ENCODE results near the gene MTURN.
A peak's percentile ranks its signal among the peaks of the same experiment; 100 is the strongest.

The MTURN gene

DNA sequence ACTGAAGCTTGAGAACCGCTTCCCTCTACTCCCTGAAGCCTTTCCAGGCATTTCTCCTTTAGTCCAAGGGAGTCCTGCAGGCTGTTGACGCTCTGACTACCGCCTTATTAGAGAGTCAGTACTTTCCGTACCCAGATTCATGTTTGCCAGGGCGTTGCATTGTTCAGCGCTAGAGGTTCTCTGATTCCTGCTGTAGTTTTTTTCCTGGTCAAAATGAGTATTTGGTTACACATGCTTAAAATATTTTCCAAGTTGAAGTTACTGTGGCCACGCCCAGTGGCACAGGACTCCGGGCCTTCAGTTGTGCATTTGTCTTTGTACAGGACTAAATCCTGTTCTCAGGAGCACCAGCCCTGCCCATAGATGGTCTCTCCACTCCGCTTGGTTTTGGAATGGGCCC lies 7.9 kb downstream of the MTURN start:
- TF ChIP-seq PPARA (CRISPR knock-in tag; IDR thresholded peaks at IDR 0.05; ENCODE audit: borderline replicate concordance) (no peak), ARNTL (CRISPR knock-in tag; IDR thresholded peaks at IDR 0.05; ENCODE audit: borderline replicate concordance, low read depth) (no peak), SNAI2 (CRISPR knock-in tag; IDR thresholded peaks at IDR 0.05) (no peak), TCF4 (CRISPR knock-in tag; IDR thresholded peaks at IDR 0.05; ENCODE audit: borderline replicate concordance) (no peak), ISL1 (CRISPR knock-in tag; IDR thresholded peaks at IDR 0.05) (no peak)
- ATAC-seq: peak; percentile 79

GRCh38 chr7:30143748-30144251 lies 9.0 kb downstream of the MTURN start:
- TF ChIP-seq ZC3H10 (CRISPR knock-in tag; IDR thresholded peaks at IDR 0.05): no peak
- TF ChIP-seq BACH2 (CRISPR knock-in tag; IDR thresholded peaks at IDR 0.05; ENCODE audit: borderline replicate concordance): no peak
- TF ChIP-seq CSDC2 (CRISPR knock-in tag; IDR thresholded peaks at IDR 0.05): no peak
- TF ChIP-seq, protein P1, sequence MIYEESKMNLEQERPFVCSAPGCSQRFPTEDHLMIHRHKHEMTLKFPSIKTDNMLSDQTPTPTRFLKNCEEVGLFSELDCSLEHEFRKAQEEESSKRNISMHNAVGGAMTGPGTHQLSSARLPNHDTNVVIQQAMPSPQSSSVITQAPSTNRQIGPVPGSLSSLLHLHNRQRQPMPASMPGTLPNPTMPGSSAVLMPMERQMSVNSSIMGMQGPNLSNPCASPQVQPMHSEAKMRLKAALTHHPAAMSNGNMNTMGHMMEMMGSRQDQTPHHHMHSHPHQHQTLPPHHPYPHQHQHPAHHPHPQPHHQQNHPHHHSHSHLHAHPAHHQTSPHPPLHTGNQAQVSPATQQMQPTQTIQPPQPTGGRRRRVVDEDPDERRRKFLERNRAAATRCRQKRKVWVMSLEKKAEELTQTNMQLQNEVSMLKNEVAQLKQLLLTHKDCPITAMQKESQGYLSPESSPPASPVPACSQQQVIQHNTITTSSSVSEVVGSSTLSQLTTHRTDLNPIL (CRISPR knock-in tag; IDR thresholded peaks at IDR 0.05; ENCODE audit: low read depth): no peak
- no peak for TF ChIP-seq PPARA (CRISPR knock-in tag; IDR thresholded peaks at IDR 0.05; ENCODE audit: borderline replicate concordance)
- no peak for TF ChIP-seq ZFP30 (CRISPR knock-in tag; IDR thresholded peaks at IDR 0.05)
- TF ChIP-seq ZNF8 (CRISPR knock-in tag; IDR thresholded peaks at IDR 0.05): no peak
- TF ChIP-seq CSRNP3 (CRISPR knock-in tag; IDR thresholded peaks at IDR 0.05): no peak
- no peak for TF ChIP-seq POU6F1 (CRISPR knock-in tag; IDR thresholded peaks at IDR 0.05; ENCODE audit: borderline replicate concordance, low read depth)
- TF ChIP-seq ESRRG (CRISPR knock-in tag; IDR thresholded peaks at IDR 0.05): no peak
- no peak for TF ChIP-seq RARB (CRISPR knock-in tag; IDR thresholded peaks at IDR 0.05)
- TF ChIP-seq, protein P2, sequence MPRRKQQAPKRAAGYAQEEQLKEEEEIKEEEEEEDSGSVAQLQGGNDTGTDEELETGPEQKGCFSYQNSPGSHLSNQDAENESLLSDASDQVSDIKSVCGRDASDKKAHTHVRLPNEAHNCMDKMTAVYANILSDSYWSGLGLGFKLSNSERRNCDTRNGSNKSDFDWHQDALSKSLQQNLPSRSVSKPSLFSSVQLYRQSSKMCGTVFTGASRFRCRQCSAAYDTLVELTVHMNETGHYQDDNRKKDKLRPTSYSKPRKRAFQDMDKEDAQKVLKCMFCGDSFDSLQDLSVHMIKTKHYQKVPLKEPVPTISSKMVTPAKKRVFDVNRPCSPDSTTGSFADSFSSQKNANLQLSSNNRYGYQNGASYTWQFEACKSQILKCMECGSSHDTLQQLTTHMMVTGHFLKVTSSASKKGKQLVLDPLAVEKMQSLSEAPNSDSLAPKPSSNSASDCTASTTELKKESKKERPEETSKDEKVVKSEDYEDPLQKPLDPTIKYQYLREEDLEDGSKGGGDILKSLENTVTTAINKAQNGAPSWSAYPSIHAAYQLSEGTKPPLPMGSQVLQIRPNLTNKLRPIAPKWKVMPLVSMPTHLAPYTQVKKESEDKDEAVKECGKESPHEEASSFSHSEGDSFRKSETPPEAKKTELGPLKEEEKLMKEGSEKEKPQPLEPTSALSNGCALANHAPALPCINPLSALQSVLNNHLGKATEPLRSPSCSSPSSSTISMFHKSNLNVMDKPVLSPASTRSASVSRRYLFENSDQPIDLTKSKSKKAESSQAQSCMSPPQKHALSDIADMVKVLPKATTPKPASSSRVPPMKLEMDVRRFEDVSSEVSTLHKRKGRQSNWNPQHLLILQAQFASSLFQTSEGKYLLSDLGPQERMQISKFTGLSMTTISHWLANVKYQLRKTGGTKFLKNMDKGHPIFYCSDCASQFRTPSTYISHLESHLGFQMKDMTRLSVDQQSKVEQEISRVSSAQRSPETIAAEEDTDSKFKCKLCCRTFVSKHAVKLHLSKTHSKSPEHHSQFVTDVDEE (CRISPR knock-in tag; IDR thresholded peaks at IDR 0.05): no peak
- no peak for TF ChIP-seq ISL1 (CRISPR knock-in tag; IDR thresholded peaks at IDR 0.05)
- no peak for TF ChIP-seq OSR1 (CRISPR knock-in tag; IDR thresholded peaks at IDR 0.05)
- no peak for TF ChIP-seq TCF4 (CRISPR knock-in tag; IDR thresholded peaks at IDR 0.05; ENCODE audit: borderline replicate concordance)
- peak; percentile 17; the same call in 2 of the 3 replicates for ATAC-seq

GRCh38 chr7:30144657-30145306 lies 10.0 kb downstream of the MTURN start:
- no peak for ATAC-seq
- TF ChIP-seq ZNF8 (CRISPR knock-in tag; IDR thresholded peaks at IDR 0.05): no peak
- TF ChIP-seq ZFP3 (CRISPR knock-in tag; IDR thresholded peaks at IDR 0.05): no peak
- TF ChIP-seq ZC3H10 (CRISPR knock-in tag; IDR thresholded peaks at IDR 0.05): no peak
- TF ChIP-seq PPARA (CRISPR knock-in tag; IDR thresholded peaks at IDR 0.05; ENCODE audit: borderline replicate concordance): no peak

DNA sequence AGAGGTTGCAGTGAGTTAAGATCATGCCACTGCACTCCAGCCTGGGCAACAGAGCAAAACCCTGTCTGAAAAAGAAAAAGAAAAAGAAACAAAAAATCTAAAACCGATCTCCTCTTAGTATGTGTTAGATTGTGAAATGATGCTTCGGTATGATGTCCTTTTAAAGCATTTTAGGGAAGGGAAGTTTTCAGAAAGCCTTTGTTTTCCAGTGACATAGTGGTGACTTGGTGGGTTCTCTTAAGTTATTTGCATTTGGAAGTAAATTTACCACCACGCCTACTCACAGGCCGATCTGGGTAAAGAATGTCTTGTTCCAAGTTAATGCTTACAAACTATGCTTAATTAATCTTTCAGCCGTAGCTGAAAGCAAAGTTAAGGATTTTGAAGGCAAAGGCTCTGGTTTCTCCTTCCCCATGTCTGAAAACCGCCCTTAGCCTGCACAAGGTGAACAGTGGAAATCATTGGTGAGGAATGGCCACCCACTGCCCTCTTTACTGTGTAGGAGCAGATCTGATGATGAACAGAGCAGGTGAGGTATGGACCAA lies 10.7 kb downstream of the MTURN start:
- ATAC-seq: no peak
- TF ChIP-seq SNAI2 (CRISPR knock-in tag; IDR thresholded peaks at IDR 0.05) (no peak), ZFP3 (CRISPR knock-in tag; IDR thresholded peaks at IDR 0.05) (no peak), CSDC2 (CRISPR knock-in tag; IDR thresholded peaks at IDR 0.05) (no peak), BACH2 (CRISPR knock-in tag; IDR thresholded peaks at IDR 0.05; ENCODE audit: borderline replicate concordance) (no peak), ZNF70 (CRISPR knock-in tag; IDR thresholded peaks at IDR 0.05) (no peak), ZFP30 (CRISPR knock-in tag; IDR thresholded peaks at IDR 0.05) (no peak), TOX (CRISPR knock-in tag; IDR thresholded peaks at IDR 0.05; ENCODE audit: borderline replicate concordance) (no peak), OSR1 (CRISPR knock-in tag; IDR thresholded peaks at IDR 0.05) (no peak), ISL1 (CRISPR knock-in tag; IDR thresholded peaks at IDR 0.05) (no peak), ARNTL (CRISPR knock-in tag; IDR thresholded peaks at IDR 0.05; ENCODE audit: borderline replicate concordance, low read depth) (no peak), ZC3H10 (CRISPR knock-in tag; IDR thresholded peaks at IDR 0.05) (no peak), POU6F1 (CRISPR knock-in tag; IDR thresholded peaks at IDR 0.05; ENCODE audit: borderline replicate concordance, low read depth) (no peak), ESRRG (CRISPR knock-in tag; IDR thresholded peaks at IDR 0.05) (no peak), RARB (CRISPR knock-in tag; IDR thresholded peaks at IDR 0.05) (no peak), ZNF8 (CRISPR knock-in tag; IDR thresholded peaks at IDR 0.05) (no peak), GLIS3 (CRISPR knock-in tag; IDR thresholded peaks at IDR 0.05) (no peak)
- TF ChIP-seq, protein P1 (CRISPR knock-in tag; IDR thresholded peaks at IDR 0.05; ENCODE audit: low read depth): no peak
